Endothelial cell (in vitro differentiated cells): ENCODE measurements around the gene FTCD. TPM values are rescaled to one million over a fixed set of nuclear protein-coding genes. Genes with fewer than 3 reads are reported as not detected.

ENCODE experiments used
- DNase-seq: peaks from one replicate; pipeline ENCODE4 v3.0.0; 2021; ENCODE audit warnings: low spot score
- H3K27ac Mint-ChIP-seq: one replicate; pipeline ENCODE4 v1.8.0; 2021; ENCODE audit warnings: mixed read lengths, inconsistent platforms; ENCODE audit not compliant: unreplicated experiment
- H3K27me3 Mint-ChIP-seq: one replicate; pipeline ENCODE4 v1.8.0; 2021; ENCODE audit warnings: mild to moderate bottlenecking, moderate library complexity, mixed read lengths, inconsistent platforms; ENCODE audit not compliant: unreplicated experiment
- H3K36me3 Mint-ChIP-seq: one replicate; pipeline ENCODE4 v1.8.0; 2021; ENCODE audit warnings: mild to moderate bottlenecking, low read depth, mixed read lengths, inconsistent platforms; ENCODE audit not compliant: unreplicated experiment
- H3K4me1 Mint-ChIP-seq: one replicate; pipeline ENCODE4 v1.8.0; 2021; ENCODE audit warnings: mild to moderate bottlenecking, mixed read lengths, inconsistent platforms; ENCODE audit not compliant: unreplicated experiment
- H3K4me3 Mint-ChIP-seq: one replicate; pipeline ENCODE4 v1.8.0; 2021; ENCODE audit warnings: mild to moderate bottlenecking, mixed read lengths, inconsistent platforms; ENCODE audit not compliant: unreplicated experiment
- H3K9me3 Mint-ChIP-seq: one replicate; pipeline ENCODE4 v1.8.0; 2021; ENCODE audit warnings: mixed read lengths, inconsistent platforms; ENCODE audit not compliant: unreplicated experiment
- total RNA-seq: library from RNA; stranded (reverse); fragmentation: NEBNext Ultra II Directional; extraction: Animal tissue kit (Norgen Biotek cat#: 25700); gene quantifications from one replicate; pipeline ENCODE4 v1.2.1, GENCODE V29; 2021; ENCODE audit not compliant: unreplicated experiment
- TF ChIP-seq, protein P1 (sequence below): fragments of 200-600 bp; sonication (generic); IDR thresholded peaks from one replicate; pipeline ENCODE4 v1.5.0; 2021; ENCODE audit warnings: antibody characterized with exemption; ENCODE audit not compliant: unreplicated experiment

FTCD gene
- total RNA-seq, 1 donor from 2014 or later, result 1.5 TPM

DNA sequence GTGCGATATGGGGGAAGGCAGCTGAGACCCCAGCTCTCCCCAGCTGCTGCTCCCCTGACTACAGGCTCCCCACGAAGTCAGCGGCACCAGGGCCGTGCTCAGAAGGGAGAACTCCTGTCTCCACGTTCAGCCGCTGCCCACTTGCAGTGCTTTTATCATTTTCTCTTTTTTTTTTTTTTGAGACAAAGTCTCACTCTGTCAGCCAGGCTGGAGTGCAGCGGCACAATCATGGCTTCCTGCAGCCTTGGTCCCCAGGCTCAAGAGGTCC lies 933 bp upstream of the FTCD start:
- Mint-ChIP-seq H3K4me3 (no peak overlapping the region), H3K36me3 (peaks cover 4% of the 10 kb centered on the region), H3K27me3 (peaks cover 6% of the 10 kb centered on the region), H3K4me1 (no peaks in the 10 kb centered on the region), H3K27ac (no peak overlapping the region), H3K9me3 (no peaks in the 10 kb centered on the region)
- TF ChIP-seq, protein P1, sequence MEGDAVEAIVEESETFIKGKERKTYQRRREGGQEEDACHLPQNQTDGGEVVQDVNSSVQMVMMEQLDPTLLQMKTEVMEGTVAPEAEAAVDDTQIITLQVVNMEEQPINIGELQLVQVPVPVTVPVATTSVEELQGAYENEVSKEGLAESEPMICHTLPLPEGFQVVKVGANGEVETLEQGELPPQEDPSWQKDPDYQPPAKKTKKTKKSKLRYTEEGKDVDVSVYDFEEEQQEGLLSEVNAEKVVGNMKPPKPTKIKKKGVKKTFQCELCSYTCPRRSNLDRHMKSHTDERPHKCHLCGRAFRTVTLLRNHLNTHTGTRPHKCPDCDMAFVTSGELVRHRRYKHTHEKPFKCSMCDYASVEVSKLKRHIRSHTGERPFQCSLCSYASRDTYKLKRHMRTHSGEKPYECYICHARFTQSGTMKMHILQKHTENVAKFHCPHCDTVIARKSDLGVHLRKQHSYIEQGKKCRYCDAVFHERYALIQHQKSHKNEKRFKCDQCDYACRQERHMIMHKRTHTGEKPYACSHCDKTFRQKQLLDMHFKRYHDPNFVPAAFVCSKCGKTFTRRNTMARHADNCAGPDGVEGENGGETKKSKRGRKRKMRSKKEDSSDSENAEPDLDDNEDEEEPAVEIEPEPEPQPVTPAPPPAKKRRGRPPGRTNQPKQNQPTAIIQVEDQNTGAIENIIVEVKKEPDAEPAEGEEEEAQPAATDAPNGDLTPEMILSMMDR, result no peak
- no peak for DNase-seq

DNA sequence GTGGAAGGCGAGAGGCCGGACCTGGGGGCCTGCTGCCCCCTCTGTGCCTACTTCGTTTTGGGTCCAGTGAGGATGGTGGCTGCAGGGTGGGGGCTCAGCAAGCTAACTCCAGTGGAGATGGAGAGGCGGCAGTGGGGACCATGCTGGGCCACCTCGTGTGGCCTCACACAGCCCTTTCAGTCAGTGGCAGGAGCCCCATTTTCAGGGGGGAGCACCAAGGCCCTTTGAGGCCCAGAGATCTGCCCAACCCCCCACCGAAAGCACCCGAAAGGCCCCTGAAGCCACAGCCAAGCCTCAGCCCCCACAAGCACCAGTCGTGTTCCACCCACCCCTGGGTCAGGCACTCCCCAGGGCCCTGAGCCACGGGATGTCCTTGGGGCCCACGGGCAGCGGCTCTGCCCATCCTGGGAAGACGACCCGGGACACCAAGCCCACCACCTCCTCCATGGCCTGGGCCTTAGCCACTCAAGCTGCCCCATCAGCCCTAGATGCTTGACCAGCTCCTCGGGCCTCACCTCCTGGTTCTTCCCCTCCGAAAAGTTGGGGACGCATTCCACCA lies 345 bp downstream of the FTCD start:
- Mint-ChIP-seq H3K4me3 (no peak overlapping the region), H3K9me3 (no peaks in the 10 kb centered on the region), H3K4me1 (no peaks in the 10 kb centered on the region), H3K27me3 (peaks cover 6% of the 10 kb centered on the region), H3K36me3 (peaks cover 4% of the 10 kb centered on the region), H3K27ac (no peak overlapping the region)
- TF ChIP-seq, protein P1, result no peak
- DNase-seq, result no peak

DNA sequence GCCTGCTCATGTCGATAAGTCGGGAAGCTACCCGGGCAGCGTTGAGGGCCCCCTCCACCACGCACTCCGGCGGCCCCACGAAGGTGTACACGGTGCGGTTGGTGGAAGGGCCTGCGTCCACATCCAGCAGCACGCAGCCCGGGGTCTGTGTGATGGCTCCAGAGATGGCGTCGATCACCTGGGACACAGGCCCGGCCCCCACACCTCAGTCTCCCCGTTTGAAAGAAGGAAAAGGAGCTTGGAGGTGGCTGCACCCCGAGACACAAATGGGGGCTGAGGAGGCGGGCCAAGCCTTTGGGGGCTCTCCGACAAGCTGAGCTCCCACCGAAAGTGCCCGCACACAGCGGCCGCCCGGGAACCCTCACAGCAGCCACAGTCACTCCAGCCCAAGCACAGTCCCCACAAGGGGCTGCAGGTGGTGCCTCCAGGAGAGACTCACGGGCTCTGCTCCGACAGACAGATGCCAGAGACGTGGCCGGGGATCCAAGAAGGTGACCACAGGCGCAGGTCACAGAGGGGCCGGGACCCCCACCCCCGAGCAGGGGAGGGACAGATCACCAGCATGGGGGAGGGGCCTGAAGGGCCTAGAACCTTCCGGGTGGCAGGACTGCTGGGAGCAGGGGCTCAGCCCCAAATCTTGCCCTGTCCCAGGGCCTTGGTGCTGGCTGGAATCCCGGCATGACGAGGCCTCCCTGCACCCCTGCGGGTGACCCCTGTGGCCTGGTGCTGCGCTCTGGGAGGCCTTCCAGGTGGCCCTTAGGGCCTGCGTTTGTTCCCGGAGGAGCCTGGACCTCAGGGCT lies 1.0 kb downstream of the FTCD start:
- Mint-ChIP-seq H3K27me3 (peaks cover 5% of the 10 kb centered on the region), H3K4me3 (no peak overlapping the region), H3K9me3 (no peaks in the 10 kb centered on the region), H3K36me3 (peaks cover 5% of the 10 kb centered on the region), H3K4me1 (no peaks in the 10 kb centered on the region), H3K27ac (no peak overlapping the region)
- DNase-seq, result no peak
- TF ChIP-seq, protein P1, result no peak

DNA sequence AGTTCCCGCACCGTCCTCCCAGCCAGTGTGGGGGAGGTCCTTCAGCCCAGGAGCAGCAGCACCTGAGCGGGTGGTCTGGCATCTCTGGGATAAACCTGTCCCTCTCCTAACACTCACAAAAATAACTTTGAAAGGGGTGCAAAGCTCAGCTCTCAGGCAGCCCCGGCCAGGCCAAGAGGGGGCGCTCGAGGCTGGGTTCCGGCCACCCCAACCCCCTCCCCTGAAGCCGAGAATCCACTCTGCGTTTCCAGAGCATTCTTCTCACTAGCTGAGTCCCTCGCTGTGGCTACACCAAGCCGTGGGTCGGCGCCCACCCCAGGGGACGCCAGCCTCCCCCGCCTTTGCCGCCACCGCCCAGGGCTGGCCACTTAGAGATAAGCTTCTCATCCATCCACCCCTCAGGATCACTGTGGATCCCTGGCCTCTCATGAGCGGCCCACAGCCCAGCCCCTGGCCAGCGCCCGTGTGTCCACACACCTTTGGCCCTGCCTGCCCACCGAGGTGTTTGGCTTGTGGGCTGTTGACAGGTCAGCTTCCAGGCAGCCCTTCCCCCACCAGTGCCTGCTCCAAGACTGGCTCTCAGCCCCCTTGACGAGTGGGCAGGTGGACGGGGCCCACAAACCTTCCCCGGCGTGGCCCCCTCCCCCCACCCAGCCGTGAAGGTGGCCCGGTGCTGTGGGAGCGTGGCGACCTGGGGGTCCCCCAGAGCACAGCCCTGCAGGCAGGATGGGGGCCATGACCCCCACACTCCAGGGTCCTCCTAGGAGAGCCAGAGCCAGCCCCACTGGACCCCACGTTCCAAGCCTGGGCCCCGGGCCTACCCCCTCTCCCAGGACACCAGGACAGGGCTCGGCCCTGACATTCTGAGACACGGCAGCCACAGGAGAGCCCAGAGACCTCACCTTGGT lies 1.9 kb downstream of the FTCD start:
- Mint-ChIP-seq H3K4me3 (no peak overlapping the region), H3K27me3 (peaks cover 2% of the 10 kb centered on the region), H3K27ac (no peak overlapping the region), H3K9me3 (no peaks in the 10 kb centered on the region), H3K36me3 (peaks cover 9% of the 10 kb centered on the region), H3K4me1 (no peaks in the 10 kb centered on the region)
- TF ChIP-seq, protein P1, result peak; percentile 70
- peak; percentile 79 for DNase-seq

DNA sequence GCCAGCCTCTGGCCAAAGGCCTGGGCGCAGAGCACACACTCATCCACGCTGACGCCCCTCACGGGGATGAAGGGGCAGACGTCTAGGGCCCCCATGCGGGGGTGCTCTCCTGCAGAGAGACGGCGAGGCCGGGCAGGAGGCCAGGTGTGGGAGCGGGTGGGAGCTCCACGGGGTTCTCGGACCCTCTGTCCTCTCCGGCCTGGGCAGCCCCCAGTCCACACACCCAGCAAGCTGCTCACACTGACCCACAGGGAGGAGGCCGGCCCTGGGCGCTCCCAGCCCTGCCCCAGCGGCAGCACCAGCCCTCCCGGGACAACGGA lies 2.5 kb downstream of the FTCD start:
- H3K27ac Mint-ChIP-seq, result no peak overlapping the region
- H3K27me3 Mint-ChIP-seq, result no peaks in the 10 kb centered on the region
- H3K4me1 Mint-ChIP-seq, result no peaks in the 10 kb centered on the region
- DNase-seq, result no peak
- no peak overlapping the region for H3K4me3 Mint-ChIP-seq
- TF ChIP-seq, protein P1, result no peak
- H3K9me3 Mint-ChIP-seq, result no peaks in the 10 kb centered on the region
- peaks cover 9% of the 10 kb centered on the region for H3K36me3 Mint-ChIP-seq
